IPS-18c (cell line): ENCODE measurements around the gene LETM1.

Source experiments
- H3K4me3 ChIP-seq: 2 replicates; pipeline ENCODE4 v1.7.0; 2013; ENCODE audit warnings: low read depth, mild to moderate bottlenecking, low read length, moderate library complexity; ENCODE audit not compliant: insufficient read depth
- H3K9me3 ChIP-seq: one replicate; pipeline ENCODE4 v1.6.1; 2013; ENCODE audit warnings: mild to moderate bottlenecking, low read length, moderate library complexity; ENCODE audit not compliant: control insufficient read depth, insufficient read depth

Gene LETM1

DNA sequence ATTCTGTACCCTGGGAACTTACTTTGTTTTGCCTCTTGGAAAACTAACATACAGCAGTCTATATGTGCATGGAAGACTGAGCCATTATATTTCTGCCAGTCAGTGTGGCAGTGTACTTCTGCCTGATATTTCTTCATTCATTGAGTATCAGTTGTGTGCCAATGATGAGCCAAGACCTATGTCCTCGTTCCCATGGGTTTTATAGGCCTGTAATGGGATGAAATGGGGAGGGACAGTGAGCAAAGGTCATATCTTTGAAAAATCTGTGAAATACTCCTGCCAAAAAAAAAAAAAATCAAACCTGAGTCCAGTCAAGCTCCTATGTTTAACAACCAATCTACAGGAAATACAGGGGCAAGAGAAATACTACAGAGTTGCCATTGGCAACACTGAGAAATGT, 24.4 kb upstream of the LETM1 start:
- Histone ChIP-seq H3K9me3 (no peaks in the 10 kb centered on the region), H3K4me3 (no peak overlapping the region)

DNA sequence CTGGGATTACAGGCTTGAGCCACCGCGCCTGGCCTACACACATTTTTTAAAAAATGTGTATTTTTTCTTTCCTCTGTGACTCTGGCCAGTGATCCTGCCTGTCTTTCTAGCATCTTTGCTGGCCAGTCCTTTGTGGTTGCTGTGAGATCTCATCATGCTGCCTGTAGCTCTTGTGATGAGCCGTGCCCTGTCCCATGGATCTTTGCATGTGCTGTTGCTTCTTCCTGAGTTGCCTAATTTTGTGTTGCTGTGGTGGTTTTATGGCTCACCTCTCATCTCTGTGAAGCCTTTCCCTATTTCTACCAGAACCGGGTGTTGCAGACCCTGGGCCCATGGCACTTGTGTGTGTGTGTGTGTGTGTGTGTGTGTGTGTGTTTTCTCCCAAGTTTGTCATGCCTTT, 23.5 kb upstream of the LETM1 start:
- Histone ChIP-seq H3K4me3 (no peak overlapping the region), H3K9me3 (no peaks in the 10 kb centered on the region)

DNA sequence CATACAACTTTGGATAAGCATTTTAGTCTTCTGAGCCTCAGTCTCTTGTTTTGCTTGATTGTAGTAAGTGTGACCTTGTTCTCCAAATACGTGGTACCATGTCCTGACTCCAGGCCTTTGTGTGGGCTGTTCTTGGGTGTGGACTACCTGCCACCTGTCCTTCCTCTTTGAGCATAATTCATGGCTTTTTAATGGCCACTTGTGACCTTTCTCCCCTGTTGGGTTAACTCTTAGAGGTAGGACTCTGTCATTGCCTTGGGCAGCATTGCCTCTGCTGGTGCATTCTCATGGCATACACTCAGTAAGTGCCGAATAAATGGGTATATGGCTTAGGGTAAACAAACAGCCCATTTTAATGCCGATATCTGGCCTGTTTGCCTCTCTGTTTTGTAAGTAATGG, 18.2 kb upstream of the LETM1 start:
- Histone ChIP-seq H3K9me3 (no peaks in the 10 kb centered on the region), H3K4me3 (no peak overlapping the region; the same call in 1 of the 2 replicates)

DNA sequence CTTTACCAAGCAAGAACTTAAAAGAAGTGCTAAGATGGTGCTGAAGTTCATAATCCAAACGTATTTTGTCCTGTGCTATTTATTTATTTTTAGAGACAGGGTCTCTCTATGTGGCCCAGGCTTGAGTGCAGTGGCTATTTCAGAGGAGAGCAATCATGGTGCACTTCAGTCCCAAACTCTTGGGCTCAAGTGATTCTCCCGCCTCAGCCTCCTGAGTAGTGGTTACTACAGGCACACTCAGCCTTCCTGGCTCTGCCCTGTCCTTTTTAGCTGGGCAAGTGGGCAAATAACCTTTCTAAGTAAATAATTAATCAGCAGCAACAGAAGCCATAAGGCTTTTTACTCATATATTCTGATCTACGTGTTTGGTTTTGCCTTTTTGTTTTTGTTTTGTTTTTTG, 17.8 kb upstream of the LETM1 start:
- Histone ChIP-seq H3K9me3 (no peaks in the 10 kb centered on the region), H3K4me3 (no peak overlapping the region; the same call in 1 of the 2 replicates)

DNA sequence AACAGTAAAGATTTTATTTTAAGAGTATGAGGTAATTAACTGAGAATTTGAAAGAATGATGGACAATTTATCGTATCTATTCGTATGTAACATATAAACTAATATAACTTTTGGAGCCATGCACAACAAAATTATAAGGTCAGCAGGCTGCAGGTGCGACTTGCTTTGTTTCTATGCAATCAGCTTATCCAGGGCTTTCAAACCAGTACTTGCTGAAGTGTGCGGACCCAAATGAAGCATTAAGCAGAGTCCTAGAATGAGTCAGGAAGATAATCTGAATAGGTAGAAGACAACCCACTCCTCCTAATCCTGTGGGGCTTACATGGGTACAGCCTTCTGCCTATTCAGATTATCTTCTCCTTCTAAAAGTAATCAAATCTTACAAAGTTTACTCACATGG, 17.3 kb upstream of the LETM1 start:
- H3K4me3 ChIP-seq, result no peak overlapping the region
- H3K9me3 ChIP-seq, result no peaks in the 10 kb centered on the region

DNA sequence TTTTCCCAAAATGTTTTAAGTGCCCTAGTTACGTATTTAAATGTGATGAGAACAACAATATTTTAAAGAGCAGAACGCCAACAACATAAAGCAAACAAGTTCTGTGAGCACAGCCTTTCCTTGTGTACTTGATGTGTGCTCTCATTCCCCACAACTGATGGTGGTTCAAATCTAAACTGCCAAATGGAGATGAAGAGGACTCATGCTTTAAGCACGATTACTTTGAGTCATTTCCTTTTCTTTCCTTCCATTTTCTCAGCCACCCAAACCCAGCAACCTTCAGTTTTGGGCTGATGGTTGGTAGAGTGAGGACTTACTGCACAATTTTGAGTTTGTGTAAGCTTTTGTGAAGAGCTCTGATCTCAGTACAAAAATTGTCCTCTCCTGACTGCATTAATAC, 16.9 kb upstream of the LETM1 start:
- no peaks in the 10 kb centered on the region for H3K9me3 ChIP-seq
- no peak overlapping the region for H3K4me3 ChIP-seq

DNA sequence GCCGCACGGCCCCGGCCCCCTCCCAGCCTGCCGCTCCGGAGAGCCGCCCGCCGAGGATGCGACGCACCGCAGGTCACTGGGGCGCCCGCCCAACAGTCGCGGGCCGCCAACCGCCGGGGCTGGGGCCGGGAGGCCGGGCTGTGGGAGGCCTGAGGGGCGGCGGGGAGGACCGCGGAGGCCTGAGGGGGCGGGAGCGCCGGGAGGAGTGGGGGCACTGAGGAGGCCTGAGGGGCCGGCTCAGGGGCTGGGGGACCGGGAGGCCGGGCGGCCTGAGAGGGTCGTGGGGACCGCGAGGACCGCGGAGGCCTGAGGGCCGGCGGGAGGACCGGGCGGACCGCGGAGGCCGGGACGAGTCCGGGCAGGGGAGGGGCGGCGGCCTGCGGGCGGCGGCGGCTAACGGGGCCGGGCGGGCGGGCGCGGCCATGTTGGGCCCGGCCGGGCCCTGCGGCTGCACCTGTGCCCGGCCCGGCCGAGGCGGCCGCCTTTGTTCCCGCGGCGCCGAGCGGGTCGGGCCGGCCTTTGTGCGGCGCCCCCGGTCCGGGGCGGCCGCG, 15.6 kb upstream of the LETM1 start:
- no peaks in the 10 kb centered on the region for H3K9me3 ChIP-seq

DNA sequence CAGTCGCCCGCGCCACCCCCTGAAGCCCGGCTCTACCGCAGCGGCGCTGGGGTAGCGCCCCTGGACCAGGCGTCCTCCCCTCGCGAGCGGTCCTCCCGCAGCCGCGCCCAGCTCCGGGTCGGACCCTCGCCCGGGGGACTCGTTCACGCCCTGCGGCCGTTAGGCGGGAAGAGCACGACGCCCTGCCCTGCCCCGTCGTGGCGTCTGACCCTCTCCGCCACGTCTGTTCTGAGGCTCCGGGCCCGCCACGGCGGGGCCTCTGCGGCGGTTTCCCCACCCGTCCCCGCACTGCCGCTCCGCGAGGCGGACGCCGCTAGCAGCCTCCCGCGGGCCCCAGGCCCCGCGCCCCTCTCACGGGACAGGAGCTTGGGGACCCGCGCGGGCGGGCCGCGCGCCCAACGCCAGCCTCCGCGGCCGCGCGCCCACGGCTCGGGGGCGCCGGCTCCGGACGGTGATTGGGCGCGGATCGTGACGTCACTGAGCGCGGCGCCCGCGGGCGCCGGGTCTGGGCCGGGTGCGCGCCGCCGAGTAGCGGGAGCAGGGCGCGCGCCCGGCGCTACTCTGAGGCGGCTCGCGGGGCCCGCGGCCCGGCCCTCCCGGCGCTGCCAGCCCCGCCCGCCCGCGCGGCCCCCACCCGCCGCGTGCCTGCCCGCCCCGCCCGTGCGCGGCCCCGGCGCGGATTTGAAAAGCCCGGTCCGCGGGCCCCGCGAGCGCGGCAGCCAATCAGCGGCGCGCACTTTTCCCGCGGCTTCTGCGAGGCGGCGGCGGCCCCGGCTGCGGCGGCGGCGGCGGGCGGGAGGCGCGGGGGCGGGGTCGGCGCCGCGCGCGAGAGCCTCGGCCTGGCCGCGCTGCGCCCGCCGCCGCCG, 14.9 kb upstream of the LETM1 start, which contains the start of gene NSD2:
NSD2 (plus strand) TSS at position 816 of the 866 bp plus-strand sequence. CDS start 29,262 bp downstream, outside the sequence.
- H3K4me3 ChIP-seq, result peak within 1 kb of the TSS; percentile 79

More for the DNA sequence above, 15.6 kb upstream of the LETM1 start:
- peak overlapping the region; percentile 60 for H3K4me3 ChIP-seq

DNA sequence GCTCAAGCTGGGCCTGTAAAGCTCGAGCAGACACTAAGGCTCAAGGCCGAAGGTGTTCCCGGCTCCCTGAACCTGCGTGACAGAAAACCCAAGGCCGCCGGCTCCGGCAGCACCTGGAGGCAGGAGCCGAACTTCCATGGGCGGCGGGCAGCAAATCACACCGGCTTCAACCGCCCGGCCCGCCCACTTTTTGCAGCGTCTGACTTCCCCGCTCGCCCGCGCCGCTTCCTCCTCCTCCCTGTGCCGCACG, 14.3 kb upstream of the LETM1 start:
- Histone ChIP-seq H3K4me3 (peak overlapping the region; percentile 79), H3K9me3 (no peaks in the 10 kb centered on the region)

More for the DNA sequence above, 14.9 kb upstream of the LETM1 start, which contains the start of gene NSD2:
- no peaks in the 10 kb centered on the region for H3K9me3 ChIP-seq

DNA sequence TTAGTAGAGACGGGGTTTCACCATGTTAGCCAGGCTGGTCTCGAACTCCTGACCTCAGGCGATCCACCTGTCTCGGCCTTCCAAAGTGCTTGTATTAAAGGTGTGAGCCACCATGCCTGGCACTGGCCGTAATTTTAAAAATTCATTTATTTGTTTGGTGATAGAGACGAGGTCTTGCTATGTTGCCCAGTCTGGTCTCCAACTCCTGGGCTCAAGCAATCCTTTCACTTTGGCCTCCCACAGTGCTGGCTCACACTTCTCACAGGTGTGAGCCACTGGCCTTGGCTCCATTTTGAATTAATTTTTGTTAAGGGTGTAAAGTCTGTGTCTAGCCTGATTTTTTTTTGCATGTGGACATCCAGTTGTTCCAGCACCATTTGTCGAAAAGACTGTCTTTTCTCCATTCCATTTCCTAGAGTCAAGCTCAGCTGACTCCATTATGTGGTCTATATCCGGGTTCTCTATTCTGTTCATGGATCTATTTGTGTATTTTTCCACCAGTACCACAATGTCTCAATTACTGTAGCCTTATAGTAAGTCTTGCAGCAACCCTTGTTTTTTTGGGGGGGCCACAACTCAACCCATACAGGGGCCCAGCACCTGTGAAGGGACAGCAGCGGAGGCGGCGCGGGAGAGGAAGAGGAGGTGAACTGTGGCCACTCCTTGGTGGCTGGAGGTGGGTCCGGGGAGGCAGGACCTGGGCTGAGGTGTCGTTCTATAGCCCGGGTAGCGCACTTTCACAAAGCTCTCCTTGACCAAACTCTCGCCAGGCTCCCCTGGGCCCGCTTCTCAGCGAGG, 13.8 kb upstream of the LETM1 start:
- Histone ChIP-seq H3K4me3 (peak overlapping the region; percentile 79), H3K9me3 (no peaks in the 10 kb centered on the region)

DNA sequence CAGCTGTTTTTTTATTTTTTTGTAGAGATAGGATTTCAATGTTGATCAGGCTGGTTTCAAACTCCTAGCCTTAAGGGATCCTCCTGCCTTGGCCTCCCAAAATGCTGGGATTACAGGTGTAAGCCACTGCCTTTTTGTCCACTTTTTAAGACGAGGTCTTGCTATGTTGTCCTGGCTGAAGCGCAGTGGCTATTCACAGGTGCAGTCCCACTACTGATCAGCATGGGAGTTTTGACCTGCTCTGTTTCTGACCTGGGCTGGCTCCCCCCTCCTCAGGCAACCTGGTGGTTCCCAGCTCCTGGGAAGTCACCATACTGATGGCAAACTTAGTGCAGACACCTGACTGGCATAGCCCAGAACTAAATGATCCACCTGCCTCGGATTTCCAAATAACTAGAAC, 13.0 kb upstream of the LETM1 start:
- no peaks in the 10 kb centered on the region for H3K9me3 ChIP-seq
- no peak overlapping the region for H3K4me3 ChIP-seq

DNA sequence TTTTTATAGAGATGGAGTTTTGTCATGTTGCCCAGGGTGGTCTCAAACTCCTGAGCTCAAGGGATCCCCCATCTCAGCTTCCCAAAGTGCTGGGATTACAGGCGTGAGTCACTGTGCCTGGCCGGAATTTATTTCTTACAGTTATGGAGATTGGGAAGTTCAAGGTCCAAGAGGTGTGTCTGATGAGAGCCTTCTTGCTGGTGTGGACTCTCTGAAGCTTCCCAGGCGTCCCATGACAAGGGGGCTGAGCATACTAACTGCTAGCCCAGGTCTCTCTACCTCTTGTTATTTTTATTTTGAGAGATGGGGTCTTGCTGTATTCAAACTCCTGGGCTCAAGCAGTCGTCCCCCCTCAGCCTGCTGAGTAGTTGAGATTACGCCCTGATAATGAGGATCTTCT, 12.3 kb upstream of the LETM1 start:
- Histone ChIP-seq H3K4me3 (no peak overlapping the region), H3K9me3 (no peaks in the 10 kb centered on the region)

DNA sequence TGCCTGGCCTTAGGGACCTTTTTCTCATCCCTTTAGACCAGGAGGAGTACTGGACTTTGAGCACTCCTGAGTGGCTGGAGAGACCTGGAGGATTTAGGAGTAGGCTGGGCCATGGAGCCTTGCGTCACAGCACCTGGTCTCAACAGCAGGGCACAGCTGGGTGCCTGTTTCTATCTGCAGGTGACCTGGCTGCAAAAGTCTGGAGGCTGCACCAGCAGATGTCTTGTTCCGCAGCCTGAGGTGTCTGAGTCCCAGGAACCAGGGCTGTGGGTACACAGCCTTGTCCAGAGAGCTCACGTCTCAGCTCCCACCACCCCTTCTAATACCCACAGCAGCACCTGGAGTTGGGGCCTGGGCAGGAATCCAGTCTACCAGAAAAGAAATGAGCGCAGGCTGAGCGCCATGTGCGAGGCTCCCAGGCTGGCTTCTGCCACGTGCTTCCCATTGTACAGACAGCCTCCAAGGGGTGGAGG, 10.3 kb upstream of the LETM1 start:
- H3K4me3 ChIP-seq, result no peak overlapping the region
- no peaks in the 10 kb centered on the region for H3K9me3 ChIP-seq

DNA sequence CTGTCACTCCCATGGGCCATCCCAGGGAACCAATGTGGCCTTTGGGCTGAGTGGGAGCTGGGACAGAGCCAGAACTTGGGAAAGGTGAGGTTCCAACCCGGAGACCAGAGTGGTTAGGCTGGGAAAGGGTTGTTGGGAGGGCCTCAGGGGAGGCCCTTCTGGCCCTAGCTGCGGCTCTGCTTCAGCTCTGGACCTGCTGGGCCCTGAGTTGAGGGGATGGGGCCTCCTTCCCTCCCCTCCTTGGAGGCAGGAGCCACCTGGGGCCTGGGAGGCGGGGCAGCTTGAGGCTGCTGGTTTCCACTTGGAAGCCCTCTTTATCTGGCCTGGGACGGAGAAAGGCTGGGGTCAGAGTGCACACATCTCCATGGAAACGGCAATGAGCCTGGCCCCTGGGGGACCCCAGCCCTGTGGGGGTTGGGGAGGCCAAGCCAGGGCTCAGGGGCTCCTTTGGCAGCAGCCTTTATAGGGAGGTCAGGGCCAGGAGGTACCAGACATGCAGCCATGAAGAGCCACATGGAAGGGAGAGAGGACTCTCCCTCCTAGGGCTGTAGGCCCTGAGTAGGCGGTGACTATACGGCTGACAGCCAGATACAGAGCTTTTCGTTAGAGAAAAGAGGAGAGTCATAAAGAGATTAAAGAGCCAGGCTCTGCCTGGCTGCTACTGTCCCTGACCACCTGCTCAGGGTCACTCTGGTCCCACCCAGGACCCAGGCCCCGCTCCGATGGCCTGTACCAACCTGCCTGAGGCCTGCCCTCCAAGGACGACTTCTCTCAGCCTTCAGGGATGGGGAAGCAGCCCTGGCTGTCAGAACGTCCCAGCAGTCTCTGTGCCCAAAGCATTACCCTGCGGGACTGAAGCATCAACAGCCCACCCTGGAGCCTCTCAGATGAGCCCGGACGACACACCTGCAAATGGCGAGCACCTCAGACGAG, 8.4 kb upstream of the LETM1 start:
- no peak overlapping the region for H3K4me3 ChIP-seq

DNA sequence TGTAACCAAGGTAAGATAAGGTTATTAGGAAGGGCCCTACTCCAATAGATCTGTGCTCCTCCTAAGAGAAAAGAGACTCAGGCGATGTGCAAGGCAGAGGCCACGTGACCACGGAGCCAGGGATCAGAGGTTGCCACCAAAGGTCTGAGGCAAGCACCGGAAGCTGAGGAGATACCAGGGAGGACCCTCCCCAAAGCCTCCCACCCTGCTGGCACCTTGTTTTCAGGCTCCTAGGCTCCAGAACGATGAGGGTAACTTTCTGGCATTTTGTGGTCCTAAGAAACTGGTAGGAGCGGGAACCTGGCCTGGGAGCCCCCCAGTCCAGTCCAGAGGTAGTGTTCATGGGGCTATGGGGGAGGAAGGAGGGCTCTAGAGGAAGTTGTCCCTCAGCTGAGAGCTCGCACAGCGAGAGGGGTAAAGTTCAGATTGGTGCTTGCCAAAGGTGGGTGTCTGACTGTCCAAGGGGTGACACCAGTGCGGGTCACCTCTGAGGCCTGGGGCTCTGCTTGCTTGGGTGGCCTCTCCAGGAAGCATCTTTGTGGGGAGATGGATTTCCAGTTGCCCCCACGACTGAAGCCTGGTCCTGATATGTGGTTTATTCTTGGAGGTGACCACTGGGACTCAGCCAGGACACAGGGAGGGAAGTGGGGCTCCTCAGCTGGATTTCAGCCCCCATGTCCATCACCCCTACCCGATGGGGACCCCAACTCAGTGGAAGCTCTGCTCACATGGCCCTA, 7.5 kb upstream of the LETM1 start:
- Histone ChIP-seq H3K4me3 (no peak overlapping the region), H3K9me3 (peaks cover 2% of the 10 kb centered on the region)

More for the DNA sequence above, 8.4 kb upstream of the LETM1 start:
- H3K9me3 ChIP-seq, result no peaks in the 10 kb centered on the region

DNA sequence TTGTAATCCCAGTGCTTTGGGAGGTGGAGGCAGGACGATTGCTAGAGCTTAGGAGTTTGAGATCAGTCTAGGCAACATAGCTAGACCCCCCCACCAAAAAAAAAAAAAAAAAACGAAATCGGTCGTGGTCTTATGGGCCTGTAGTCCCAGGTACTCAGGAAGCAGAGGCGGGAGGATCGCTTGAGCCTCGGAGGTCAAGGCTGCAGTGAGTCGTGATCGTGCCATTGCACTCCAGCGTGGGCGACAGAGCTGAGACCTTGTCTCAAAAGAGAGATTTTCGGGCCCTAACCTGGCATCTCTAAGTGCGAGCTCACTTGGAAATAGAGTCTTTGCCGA, 7.0 kb upstream of the LETM1 start:
- Histone ChIP-seq H3K4me3 (no peak overlapping the region), H3K9me3 (peaks cover 2% of the 10 kb centered on the region)
